Stimulated activated CD8-positive, alpha-beta memory T cell treated with anti-CD3 and anti-CD28 coated beads, Interleukin-2, amount 100 ng/mL, for 1 hour (primary cell): Measurements from ENCODE around the gene AHRR.
"Not testable (repeated sequence)": the region's sequence is repeated elsewhere in the genome, so short reads cannot be mapped to it uniquely, and the experiment has no call there.

ENCODE experiments used
- DNase-seq, 2 donors: peaks; one replicate each; pipeline ENCODE4 v3.0.0-alpha.2; 2020; ENCODE audit warnings: low read depth in 2 of 2

Gene AHRR

DNA sequence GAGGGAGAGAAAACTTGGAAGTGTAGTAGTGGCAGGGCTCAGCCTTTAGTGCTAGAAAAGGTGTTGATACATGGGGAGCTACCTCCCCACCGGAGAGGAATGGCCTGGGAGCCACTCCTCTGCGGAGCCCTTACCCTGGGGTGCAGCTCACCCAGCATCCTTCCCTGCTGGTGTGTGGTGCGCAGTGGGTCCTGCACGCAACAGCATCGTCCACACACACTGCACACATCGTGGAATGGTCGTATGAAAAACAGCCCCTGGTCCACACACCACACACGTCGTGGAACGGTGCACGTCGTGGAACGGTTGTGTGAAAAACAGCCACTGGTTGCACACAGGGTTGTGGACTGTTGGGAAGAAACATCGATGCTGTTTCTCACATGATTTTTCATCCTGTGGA lies 16.1 kb upstream of the AHRR start:
- no peak for DNase-seq

DNA sequence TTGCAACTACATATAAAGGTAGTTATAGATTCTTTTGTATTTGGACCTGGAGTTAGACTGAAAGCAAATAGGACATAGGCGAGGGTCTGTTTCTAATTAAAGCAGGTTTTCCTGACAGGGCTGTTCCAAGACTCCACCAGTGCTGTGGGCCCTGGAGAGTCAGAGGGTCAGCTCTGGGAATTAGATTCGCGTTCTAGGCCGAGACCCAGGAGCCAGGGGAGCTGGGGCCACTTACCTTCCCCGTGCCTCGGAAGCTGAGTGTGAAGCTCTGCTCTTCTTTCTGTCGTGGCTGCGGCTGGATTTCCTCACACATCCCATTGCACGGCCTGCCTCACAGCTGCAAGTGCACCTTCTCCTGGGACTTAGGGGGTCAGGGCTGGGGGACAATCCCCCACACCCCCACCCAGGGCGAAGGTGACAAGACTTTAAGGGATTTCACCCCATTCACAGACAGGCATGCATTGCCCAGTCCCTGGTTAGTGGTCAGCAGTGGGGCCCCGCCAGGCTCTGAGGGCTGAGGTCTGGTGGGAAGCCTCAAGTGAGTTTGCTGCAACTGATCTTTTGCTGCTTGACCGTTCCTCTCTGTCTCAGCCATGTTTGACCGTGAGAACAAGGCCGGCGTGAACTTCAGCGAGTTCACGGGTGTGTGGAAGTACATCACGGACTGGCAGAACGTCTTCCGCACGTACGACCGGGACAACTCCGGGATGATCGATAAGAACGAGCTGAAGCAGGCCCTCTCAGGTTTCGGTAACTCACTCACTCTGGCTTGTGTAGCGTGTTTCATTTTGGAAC lies 15.3 kb upstream of the AHRR start:
- DNase-seq: no peak

- no peak for DNase-seq
Measured at GRCh38 chr5:307306-307705, 14.2 kb upstream of the AHRR start.

GRCh38 chr5:307794-308579 lies 13.5 kb upstream of the AHRR start:
- DNase-seq: no peak

DNA sequence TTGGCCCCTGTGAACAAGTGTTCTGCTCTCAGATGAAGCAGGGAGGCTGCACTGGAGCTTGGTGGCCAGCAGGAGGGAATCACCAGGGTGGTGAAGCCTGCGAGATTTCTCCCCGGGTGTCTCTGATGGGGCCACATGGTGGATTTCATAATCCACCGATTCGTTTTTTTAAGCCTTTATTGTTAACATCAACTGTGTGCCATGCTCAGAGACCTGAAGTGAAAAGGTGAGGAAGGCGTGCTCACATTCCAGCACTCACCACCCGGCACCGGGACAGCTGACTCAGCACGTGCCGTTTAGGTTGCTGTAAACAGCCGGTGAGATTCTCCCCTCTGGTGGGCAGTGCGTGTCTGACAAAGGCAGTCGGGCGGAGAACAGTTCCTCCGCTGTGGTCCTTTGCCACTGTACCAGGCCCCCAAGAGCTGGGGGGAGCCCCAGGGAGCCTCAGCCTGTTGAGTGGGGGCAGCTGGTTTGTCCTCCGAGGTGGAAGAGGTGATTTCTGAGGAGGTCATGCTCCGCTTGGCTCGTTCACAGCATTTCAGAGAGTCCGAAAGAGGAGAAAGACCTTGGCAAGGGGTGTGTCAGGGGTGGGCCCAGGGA lies 12.7 kb upstream of the AHRR start:
- no peak for DNase-seq

GRCh38 chr5:309831-310230 lies 11.7 kb upstream of the AHRR start:
- DNase-seq: not testable (repeated sequence)

DNA sequence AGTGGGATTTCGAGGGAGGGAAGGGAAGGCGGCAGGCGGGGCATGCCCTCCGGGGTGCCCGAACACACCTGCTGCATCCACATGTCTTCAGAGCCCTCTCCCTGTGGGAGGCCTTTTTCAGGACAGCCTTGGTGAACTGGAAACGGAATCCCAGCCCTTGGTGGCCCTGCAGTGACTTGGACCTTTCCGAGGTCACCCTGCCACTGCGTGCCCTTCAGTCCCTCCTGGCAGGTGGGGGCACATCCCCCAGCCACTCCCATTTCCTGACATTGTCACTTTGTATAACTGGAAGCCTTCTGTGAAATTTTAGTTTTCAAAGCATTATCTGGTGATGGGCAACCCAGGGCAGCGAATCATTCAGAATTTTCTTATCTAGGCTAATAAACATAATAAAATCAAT lies 11.0 kb upstream of the AHRR start:
- no peak for DNase-seq

- no peak for DNase-seq
Measured at GRCh38 chr5:310941-311434, 10.5 kb upstream of the AHRR start.

DNA sequence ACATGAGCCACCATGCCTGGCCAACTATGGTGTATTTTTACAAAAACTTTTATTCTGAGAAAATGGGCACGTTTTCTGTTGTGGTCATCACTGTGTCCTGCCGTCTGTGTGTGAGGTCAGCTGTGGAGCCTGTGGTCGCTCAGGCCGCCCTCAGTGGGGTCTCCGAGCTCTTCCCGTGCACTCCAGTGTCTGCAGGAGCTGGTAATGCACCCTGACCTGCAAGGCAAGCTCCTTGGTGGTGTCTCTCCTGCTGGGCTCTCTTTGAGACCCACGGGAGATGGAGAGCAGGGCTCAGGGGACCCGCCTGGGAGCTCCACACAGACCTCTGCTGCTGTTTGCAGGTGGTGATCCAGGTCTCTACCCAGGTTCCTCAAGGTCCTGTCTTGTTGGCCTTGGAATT lies 9.6 kb upstream of the AHRR start:
- no peak for DNase-seq

- no peak for DNase-seq
Measured at GRCh38 chr5:312845-313244, 8.7 kb upstream of the AHRR start.

- DNase-seq: no peak
Measured at GRCh38 chr5:313265-313664, 8.2 kb upstream of the AHRR start.

DNA sequence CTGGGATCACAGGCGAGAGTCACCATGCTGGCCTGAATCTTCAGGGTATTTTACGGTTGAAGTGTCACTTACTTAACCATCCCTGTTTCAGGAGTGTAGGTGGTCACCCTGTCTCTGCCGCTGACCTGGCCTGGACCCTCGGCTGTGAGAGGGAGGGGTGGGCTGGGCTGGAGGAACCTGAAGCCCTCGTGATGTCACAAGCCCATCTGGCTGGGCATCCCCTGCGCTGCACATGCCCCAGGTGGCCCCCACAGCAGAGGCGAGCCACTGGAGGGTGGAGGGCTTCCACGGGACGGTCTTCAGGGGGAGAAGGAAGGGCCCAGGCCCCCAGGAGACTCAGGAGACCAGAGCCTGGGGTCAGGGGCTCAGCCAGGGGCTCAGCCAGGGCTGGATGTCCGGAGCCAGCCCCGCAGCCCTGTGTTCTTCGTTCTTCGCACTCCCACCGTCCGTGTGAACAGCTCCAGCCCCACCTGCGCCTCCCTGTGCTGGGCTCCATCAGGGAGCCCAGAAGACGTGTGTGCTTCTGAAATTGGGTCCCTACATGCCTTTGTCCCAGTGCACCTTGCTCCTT lies 7.6 kb upstream of the AHRR start:
- DNase-seq: no peak

GRCh38 chr5:314676-315487 lies 6.6 kb upstream of the AHRR start:
- no peak for DNase-seq

DNA sequence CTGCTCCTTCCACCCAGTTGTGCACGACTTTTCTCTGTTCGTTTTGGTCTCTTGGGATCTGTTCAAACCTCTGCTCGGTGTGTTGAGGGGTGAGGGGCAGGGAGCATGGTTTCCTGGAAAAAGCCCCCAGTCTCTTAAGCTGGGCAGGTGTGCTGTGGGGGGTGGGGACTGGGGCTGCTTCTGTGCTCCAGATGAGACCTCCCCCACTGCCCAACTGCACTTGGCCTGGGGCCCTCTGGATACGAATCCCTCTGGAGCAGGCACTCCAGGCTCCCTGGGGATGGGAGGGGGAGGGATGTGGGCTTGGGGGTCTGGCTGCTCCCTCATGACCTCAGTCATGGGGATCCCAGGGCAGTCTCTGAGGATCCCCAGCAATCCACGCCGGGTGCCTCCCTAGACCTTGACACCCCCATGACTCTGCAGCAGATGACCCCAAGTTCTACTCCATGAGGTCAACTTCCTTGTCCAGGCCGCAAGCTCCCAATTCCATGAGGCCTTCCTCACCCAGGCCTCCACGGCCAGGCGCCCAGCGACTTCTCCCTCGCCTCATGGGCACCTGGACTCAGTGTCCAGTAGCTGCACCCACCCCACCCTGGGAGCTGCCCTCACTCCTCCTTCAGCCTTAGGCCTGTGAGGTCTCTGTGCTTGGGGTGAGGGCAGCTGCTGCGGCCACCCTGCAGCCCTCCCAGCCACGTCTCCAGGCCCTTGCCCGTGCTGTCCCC lies 5.9 kb upstream of the AHRR start:
- no peak for DNase-seq

- no peak for DNase-seq
Measured at GRCh38 chr5:316210-317085, 5.1 kb upstream of the AHRR start.

GRCh38 chr5:317086-317811 lies 4.3 kb upstream of the AHRR start:
- DNase-seq: no peak

GRCh38 chr5:318341-318897 lies 3.1 kb upstream of the AHRR start:
- DNase-seq: no peak

DNA sequence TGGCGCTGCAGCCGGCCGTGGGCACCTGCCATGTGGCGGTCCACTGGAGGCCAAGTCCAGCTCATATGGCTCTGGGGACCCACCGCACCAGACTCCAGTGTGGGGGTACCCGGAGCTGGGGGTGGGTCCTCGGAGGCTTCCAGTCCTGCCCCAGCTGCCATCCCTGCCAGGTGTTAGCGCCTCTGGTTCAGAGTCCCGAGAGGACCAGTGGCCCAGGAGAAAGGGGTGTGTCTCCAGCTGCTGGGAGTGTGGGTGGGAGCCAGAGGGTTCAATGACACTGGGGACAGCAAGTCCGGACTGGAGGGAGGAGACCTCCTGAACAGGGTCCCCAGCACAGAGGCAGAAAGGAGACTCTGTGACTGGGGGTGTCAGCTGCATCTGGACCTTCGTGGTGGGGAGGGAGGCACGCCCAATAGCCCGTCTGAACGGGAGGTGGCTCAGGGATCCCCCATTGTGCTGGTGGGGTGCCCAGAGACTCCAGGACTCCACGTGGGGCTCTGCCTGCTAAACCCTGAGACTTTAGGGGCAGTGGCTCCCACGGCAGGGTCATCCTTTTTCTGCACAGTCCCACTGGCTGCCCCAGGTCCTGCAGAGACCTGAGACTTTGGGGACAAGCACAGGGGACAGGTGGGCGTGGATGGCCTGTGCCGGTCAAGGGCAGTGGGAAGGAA lies 2.4 kb upstream of the AHRR start:
- DNase-seq: no peak
